GM10248 (cell line): ENCODE results near the gene DCLK3.

ENCODE experiments used
- CTCF ChIA-PET: fragments of 300-600 bp; sonication (Branson Sonifier 250); formaldehyde crosslinking; extraction: SDS; loops from one replicate; lab custom pipeline; 2021; ENCODE audit warnings: antibody characterized with exemption; lab: Yijun Ruan, JAX
- POLR2A ChIA-PET: fragments of 350-650 bp; sonication (Branson Sonifier 250); formaldehyde crosslinking; extraction: SDS; loops from one replicate; lab custom pipeline; 2020; ENCODE audit warnings: antibody characterized with exemption; lab: Yijun Ruan, JAX
- DNase-seq: peaks from one replicate; pipeline ENCODE4 v3.0.0; 2012; ENCODE audit errors: extremely low spot score
- CTCF ChIP-seq: IDR thresholded peaks from 2 replicates; pipeline ENCODE4 v1.5.1; 2012; ENCODE audit warnings: mild to moderate bottlenecking, low read depth; ENCODE audit errors: extremely low read depth, missing control alignments, control extremely low read depth

The DCLK3 gene

GRCh38 chr3:36790765-36791164 is 26.4 kb upstream of the DCLK3 start:
- POLR2A ChIA-PET: no interaction called here
- CTCF ChIA-PET: interaction anchor here (1.1 to 2.9 kb wide), 3 partner anchors 9 to 168 kb away, joined by 5 to 26 read pairs (median 6); no protein-coding TSS in a partner anchor

GRCh38 chr3:36786921-36787890 is 22.9 kb upstream of the DCLK3 start:
- CTCF ChIA-PET: no interaction called here
- POLR2A ChIA-PET: no interaction called here
- TF ChIP-seq CTCF: no peak
- DNase-seq: no peak

More at GRCh38 chr3:36790765-36791164, 26.4 kb upstream of the DCLK3 start:
- TF ChIP-seq CTCF: no peak
- no peak for DNase-seq

- TF ChIP-seq CTCF: no peak
- ChIA-PET POLR2A (no interaction called here), CTCF (interaction anchor here (0.9 to 1.6 kb wide), 5 partner anchors 9 to 19 kb away, joined by 3 to 4 read pairs (median 3); no protein-coding TSS in a partner anchor)
- no peak for DNase-seq
Observed at GRCh38 chr3:36784138-36784635, 19.8 kb upstream of the DCLK3 start.

DNA sequence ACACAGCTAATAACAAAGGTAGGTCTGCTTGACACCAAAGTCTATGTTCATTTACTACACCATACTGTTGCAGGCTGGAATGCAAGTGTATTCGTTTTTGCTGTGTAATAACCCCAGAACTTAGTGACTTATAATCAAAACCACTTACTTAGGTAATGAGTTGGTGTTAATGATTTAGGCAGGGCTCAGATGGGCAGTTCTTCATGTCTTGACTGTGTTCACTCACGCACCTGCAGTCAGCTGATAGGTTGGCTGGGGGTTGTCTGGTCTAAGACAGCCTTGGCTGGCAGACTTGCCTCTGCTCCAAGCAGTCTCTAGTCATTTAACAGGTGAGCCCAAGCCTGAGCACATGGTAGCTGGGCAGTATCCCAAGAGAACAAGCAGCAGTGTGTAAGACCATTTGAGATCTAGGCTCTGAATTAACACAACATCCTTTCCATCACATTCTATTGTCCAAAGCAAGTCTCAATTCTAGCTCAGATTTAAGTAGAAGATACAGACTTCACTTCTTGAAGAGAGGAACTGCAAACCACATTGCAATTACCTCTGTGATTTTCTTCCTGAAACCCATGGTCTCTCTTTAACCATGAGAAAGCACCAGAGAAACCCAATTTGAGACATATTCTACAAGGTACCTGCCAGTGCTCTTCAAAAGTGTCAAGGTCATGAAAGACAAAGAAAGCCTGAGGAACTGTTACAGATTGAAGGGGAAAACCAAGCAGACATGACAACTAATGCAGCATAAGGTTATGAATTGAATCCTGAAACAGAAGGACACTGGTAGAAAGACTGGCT is 13.3 kb upstream of the DCLK3 start:
- POLR2A ChIA-PET: no interaction called here
- no peak for TF ChIP-seq CTCF
- no peak for DNase-seq
- CTCF ChIA-PET: interaction anchor here (1.1 to 1.5 kb wide), 4 partner anchors 8 to 42 kb away, joined by 3 read pairs; no protein-coding TSS in a partner anchor

GRCh38 chr3:36776436-36776835 is 12.1 kb upstream of the DCLK3 start:
- POLR2A ChIA-PET: no interaction called here
- TF ChIP-seq CTCF: no peak
- DNase-seq: no peak
- CTCF ChIA-PET: no interaction called here

- no peak for DNase-seq
- ChIA-PET CTCF (interaction anchor here (1.6 kb wide), 1 partner anchor 14 kb away, joined by 4 read pairs; no protein-coding TSS in a partner anchor), POLR2A (no interaction called here)
- TF ChIP-seq CTCF: no peak
Observed at GRCh38 chr3:36774052-36774451, 9.7 kb upstream of the DCLK3 start.
